HG03558 (cell line): ENCODE results near the gene TBC1D2B.
"Not testable (repeated sequence)": the region's sequence is repeated elsewhere in the genome, so short reads cannot be mapped to it uniquely, and the experiment has no call there.

Experiments
- ATAC-seq: cut with Tn5 transposase; IDR thresholded peaks from one replicate; pipeline ENCODE4 v1.9.1; 2021; ENCODE audit warnings: moderate number of reproducible peaks; ENCODE audit not compliant: unreplicated experiment; ENCODE audit errors: extremely low read depth

TBC1D2B gene

GRCh38 chr15:77993374-77993911 is 84.1 kb downstream of the TBC1D2B start:
- ATAC-seq: no peak

DNA sequence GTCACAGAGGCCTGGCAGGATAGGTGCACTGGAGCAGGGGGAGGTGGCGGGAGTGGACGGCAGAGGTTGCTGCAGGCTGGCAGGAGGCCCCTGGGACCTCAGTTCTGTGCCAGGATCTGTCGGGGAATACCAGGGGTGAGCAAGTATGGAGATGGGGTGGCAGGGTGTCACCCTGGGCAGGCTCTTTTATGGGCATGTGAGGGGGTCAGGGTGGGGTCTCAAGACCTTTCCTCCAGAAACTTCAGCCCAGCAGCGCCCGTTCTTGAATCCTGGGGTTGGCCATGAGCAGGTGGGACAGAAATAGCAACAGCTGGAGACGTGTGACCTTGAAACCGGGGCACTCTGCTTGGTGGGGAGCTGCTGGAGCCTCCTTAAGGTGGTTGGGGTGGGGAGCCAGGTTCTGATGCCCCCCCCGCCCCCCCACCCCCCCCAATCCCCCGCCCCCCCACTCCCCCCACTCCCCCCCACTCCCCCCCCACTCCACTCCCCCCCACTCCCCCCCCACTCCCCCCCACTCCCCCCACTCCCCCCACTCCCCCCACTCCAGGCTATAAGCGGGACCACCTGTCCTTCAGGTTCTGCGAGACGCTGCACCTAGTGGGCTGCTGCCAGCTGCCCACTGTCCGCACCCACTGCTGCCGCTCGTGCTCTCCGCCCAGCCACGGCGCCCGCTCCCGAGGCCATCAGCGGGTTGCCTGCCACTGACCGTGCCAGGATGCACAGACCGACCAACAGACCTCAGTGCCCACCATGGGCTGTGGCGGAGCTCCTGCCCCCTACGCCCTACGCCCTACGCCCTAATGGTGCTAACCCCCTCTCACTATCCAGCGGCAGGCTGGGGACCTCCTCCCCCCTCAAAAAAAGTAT is 84.9 kb downstream of the TBC1D2B start:
- ATAC-seq: no peak

GRCh38 chr15:77991658-77992201 is 85.8 kb downstream of the TBC1D2B start:
- ATAC-seq: not testable (repeated sequence)

DNA sequence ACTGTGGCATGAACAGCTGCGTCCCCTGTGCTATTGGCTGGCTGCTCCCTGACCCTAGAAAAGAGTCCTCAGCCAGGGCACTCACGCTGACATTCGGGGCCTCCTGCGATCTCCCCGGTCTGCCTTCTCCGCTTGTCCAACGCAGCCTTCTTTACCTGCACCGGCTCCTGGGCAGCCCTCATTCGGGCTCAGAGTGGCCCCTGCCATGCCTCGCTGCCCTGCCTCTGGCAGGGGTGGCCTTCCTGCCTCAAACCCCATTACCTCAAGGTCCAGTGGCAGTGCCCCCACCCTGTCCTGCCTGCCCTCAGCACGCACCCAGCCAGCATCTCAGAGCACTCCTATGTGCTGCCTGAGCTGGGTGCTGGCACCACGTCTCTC is 86.5 kb downstream of the TBC1D2B start:
- ATAC-seq: no peak

DNA sequence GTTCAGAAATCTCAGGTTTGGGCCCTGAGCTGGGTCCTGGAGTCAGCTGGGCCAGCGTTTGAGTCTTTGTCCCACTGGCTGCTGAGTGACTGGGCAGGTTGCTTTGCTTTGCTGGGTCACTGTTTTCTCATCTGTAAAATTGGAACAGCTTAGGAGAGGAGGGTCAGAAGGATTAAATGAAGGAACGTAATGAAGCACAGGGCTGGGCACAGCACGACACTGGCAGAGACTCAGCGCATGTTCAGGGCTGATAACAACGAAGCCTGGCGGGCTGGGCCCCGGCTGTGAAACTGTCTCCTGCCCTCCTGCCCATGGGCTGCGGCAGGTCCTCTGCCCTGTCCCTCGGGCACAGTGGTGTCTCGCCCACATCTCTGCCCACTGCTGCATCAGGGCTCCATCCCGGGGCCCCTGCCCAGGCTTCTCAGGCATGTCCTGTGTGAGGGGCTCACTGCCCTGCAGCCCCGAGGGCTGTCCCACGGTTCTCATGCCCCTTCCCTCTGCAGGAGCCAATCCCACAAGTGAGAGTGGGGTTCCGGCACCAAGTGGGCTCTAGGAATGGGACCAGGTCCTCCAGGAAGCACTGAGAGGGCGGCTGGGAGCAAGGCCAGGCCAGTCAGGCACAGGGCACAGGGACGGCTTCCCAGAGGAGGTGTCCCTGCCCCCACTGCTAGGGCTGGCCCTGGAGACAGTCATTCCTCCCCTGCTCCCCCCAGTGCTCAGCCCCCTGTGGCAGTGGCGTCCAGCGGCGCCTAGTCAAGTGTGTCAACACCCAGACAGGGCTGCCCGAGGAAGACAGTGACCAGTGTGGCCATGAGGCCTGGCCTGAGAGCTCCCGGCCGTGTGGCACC is 88.0 kb downstream of the TBC1D2B start:
- ATAC-seq: no peak

DNA sequence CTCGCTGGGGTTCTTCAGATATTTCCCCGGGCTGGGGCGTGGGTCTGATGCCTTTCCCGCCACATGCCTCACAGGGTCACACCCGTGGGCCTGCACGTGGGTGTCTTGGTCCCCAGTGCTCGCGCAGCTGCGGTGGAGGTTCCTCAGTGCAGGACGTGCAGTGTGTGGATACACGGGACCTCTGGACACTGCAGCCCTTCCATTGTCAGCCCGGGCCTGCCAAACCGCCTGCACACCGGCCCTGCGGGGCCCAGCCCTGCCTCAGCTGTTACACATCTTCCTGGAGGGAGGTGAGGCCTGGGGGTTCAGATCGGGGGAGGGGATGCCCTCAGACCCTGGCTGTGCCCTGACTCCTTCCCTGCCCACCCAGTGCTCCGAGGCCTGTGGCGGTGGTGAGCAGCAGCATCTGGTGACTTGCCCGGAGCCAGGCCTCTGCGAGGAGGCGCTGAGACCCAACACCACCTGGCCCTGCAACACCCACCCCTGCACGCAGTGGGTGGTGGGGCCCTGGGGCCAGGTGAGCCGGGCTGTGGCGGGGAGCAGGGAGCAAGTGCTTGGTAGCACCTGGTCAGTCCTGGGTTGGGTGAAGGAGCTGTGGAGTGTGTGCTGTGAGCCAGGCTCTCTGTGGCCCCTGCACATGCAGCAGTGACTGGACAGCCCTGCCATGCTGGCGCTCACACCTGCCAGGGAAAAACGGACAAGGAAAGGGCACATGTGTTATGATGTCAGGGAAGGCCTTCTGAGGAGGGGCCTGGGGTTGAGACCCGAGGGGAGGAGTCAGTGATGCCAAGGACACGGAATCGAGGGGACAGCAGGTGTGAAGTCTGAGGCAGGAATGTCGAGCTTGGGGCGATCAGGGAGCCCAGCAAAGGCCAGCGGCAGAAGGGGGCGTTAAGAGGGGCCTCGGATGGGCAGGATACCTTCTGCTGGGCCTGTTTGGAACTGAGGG is 88.9 kb downstream of the TBC1D2B start:
- ATAC-seq: no peak

DNA sequence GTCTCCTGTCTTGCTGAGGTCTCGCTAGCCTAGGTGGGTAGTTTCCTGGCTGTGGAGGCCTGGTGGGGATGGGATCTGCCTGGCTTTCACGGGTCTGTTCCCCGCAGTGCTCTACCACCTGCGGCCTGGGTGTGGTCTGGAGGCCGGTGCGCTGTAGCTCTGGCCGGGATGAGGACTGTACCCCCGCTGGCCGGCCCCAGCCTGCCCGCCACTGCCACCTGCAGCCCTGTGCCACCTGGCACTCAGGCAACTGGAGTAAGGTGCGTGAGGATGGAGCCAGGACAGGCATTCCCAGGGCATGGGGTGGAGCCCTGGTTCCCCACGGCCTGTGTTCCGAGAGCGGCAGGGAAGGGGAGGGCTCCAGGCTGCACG is 89.8 kb downstream of the TBC1D2B start:
- ATAC-seq: not testable (repeated sequence)

DNA sequence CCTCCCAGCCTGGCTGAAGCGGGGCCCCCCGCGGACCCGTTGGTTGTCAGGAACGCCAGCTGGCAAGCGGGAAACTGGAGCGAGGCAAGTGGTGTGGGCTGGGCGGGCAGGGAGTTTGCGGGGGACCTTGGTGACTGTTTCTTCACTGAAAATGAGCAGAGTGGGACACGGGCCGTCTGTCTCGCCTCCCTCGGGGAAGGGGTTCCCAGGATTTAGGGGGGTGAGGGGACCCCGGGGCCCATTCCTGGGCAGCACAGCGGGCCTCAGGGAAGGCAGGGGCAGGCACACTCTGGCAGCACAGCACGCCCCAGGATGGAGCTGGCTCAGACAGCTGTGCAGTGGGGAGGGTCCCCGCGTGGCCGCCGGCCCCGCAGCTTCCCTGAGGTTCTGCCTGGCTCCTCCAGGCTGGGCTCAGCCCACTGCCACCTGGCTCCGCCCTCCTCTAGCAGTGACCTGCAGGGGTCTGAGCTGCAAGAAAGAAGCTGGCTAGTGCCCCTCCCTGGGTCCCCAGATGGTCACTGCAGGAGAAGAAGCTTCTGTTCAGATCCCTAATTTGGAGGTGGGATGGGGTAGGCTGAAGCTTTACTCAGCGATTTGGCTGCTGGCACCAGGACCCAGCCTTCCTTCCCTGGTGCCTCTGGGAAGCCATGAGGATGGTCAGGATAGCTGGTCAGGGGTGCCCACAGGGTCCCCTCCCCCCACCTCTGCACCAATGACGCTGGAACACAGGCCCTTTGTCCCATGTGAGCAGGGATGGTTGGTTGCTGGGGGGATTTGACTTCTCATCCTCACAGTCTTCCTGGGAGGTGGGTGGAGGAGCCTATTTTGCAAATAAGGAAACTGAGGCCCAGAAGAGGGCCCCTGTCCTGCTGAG is 90.4 kb downstream of the TBC1D2B start:
- ATAC-seq: no peak

- ATAC-seq: no peak
These were observed 91.5 kb downstream of the TBC1D2B start for GRCh38 chr15:77985931-77986480.

DNA sequence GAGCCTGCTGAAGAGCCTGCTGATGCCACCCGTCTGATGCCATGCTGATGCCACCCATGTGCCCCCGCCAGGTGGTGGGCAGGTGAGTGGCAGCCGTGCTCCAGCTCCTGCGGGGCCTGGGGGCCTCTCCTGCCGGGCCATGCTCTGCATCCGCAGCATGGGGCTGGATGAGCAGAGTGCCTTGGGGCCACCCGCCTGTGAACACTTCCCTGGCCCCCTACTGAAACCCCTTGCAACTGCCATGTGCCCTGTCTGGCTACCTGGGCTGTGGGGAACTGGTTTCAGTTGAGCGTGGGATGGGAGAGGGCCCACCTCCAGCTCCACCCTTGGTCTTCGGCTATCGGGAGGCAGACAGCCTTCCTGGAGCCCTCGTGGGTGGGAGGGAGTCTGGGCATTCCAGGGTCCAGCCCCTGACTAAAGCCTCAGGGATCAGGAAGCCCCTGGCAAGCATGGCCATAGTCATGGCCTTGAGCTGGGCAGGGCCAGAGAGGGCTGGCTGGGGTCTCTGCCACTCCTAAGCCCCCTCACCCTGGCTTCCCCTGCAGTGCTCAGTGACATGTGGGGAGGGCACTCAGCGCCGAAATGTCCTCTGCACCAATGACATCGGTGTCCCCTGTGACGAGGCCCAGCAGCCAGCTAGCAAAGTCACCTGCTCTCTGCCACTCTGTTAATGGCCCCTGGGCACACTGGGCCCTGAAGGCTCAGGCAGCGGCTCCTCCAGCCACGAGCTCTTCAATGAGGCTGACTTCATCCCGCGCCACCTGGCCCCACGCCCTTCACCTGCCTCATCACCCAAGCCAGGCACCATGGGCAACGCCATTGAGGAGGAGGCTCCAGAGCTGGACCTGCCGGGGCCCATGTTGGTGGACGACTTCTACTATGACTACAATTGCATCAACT is 92.2 kb downstream of the TBC1D2B start:
- ATAC-seq: no peak

- ATAC-seq: no peak
These were observed 93.1 kb downstream of the TBC1D2B start for GRCh38 chr15:77984446-77984861.

- no peak for ATAC-seq
These were observed 93.6 kb downstream of the TBC1D2B start for GRCh38 chr15:77983708-77984445.

GRCh38 chr15:77983091-77983707 is 94.3 kb downstream of the TBC1D2B start:
- no peak for ATAC-seq

- no peak for ATAC-seq
These were observed 95.4 kb downstream of the TBC1D2B start for GRCh38 chr15:77982127-77982490.

- no peak for ATAC-seq
These were observed 96.0 kb downstream of the TBC1D2B start for GRCh38 chr15:77981281-77982126.

DNA sequence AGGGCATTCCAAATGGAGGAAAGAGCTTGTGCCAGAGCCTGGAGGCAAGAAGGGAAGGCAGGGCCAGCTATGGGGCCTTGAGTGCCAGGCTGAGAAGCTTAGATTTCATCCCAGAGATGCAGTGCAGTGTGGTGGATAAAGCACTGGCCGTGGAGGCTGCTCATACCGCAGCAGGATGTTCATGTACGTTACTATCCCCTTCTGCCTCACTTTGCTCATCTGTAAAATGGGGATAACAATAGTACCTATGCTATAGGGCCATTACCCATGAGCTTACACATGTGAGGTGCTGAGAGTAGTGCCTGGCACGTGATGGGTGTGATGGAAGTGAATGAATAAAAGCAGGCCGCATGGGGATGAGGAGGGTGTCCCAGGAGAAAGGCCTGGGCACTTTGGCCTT is 96.8 kb downstream of the TBC1D2B start:
- not testable (repeated sequence) for ATAC-seq
